HG03520 (cell line): ENCODE results near the gene TFR2.
"Not testable (repeated sequence)": the region's sequence is repeated elsewhere in the genome, so short reads cannot be mapped to it uniquely, and the experiment has no call there.

Experiments
- ATAC-seq: cut with Tn5 transposase; IDR thresholded peaks from one replicate; pipeline ENCODE4 v1.9.1; 2021; ENCODE audit warnings: mild to moderate bottlenecking, moderate library complexity; ENCODE audit not compliant: unreplicated experiment

Gene TFR2

GRCh38 chr7:100678291-100678984 is 37.1 kb upstream of the TFR2 start:
- ATAC-seq = no peak

DNA sequence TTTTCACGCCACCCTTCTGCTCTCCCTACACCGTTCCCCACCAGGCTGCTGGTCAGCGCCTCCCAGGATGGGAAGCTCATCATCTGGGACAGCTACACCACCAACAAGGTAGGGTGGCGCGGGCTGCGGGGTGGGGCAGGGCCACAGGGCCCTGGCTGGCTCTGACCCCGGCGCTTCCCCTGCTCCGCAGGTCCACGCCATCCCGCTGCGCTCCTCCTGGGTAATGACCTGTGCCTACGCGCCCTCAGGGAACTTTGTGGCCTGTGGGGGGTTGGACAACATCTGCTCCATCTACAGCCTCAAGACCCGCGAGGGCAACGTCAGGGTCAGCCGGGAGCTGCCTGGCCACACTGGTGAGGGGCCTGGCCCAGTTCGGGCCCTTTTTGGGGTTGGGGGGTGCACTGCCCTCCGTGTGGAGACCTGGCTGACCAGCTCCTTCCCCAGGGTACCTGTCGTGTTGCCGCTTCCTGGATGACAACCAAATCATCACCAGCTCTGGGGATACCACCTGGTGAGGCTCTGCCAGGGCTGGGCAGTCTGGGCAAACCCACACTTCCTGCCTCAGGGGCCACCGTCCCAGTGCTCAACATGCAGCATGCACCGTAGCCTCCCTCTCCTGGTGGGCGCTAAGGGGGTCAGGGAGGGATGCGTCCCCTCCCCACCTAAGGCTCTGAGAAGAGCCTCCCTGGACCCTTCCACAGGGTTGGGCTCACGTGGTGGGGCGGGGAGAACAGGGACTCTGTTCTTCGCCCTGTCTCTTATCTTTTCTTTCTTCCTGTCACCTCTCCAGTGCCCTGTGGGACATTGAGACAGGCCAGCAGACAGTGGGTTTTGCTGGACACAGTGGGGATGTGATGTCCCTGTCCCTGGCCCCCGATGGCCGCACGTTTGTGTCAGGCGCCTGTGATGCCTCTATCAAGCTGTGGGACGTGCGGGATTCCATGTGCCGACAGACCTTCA is 36.2 kb upstream of the TFR2 start:
- no peak for ATAC-seq

DNA sequence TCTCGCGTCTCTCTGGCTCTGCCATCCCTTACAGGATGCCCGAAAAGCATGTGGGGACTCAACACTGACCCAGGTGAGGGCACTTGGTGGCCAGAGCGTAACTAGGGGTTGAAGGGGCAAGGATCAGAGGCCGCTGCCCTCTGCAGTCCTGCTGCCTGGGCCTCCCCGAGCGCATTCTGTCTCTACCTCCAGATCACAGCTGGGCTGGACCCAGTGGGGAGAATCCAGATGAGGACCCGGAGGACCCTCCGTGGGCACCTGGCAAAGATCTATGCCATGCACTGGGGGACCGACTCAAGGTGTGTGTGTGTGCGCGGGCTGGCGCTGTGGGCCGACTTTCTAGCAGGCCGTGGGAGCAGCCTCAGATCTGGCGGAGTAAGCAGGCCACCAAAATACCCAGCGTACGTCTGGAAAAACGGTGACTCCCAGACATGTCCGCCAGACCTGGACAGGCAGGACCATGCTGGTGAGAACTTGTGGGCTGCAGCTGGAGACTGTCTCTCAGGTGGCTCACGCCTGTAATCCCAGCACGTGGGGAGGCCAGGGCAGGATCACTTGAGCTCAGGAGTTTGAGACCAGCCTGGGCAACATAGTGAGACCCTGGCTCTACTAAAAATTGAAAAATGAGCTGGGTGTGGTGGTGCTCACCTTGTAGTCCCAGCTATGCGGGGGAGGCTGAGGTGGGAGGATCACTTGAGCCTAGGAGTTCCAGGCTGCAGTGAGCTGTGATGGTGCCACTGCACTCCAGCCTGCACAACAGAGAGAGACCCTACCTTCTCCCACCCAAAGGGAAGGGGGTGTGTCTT is 35.4 kb upstream of the TFR2 start:
- ATAC-seq = no peak

GRCh38 chr7:100675581-100676350 is 34.4 kb upstream of the TFR2 start:
- ATAC-seq = peak; percentile 26

GRCh38 chr7:100675105-100675451 is 33.7 kb upstream of the TFR2 start:
- ATAC-seq = no peak

DNA sequence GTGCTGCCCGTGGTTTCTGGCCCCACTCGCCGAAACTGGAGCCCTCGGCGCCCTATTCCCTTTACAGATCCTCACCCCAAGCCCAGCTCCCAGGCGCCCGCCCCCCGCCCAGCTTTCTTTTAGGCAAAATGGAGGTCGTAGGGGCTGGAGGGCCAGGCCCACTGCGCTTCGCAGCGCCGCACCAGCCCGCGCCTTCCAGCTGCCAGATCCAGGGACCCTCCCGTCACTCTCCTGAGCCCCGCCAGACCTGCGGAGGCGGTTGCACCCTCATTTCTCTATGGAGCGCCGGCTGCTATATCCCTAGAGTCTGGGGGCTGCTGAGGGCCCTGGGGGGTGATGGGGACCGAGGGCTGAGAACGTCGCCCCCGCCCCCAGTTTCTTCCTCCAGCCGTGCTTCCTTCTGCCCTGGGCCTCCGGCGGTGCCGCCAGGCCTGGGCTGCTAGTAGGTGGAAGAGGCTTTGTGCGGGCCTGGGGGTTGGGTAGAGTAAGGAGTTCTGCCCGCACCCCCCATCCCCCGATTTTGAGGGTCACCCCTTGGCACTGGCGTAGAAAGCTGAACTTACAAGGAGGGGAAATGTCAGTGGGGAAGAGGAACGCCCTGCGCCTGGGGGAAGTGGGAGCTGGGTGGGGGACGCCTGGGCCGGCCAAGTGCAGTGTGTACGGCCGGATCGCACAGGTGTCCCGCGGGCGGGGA is 33.2 kb upstream of the TFR2 start:
- no peak for ATAC-seq

GRCh38 chr7:100673942-100674410 is 32.6 kb upstream of the TFR2 start:
- no peak for ATAC-seq

DNA sequence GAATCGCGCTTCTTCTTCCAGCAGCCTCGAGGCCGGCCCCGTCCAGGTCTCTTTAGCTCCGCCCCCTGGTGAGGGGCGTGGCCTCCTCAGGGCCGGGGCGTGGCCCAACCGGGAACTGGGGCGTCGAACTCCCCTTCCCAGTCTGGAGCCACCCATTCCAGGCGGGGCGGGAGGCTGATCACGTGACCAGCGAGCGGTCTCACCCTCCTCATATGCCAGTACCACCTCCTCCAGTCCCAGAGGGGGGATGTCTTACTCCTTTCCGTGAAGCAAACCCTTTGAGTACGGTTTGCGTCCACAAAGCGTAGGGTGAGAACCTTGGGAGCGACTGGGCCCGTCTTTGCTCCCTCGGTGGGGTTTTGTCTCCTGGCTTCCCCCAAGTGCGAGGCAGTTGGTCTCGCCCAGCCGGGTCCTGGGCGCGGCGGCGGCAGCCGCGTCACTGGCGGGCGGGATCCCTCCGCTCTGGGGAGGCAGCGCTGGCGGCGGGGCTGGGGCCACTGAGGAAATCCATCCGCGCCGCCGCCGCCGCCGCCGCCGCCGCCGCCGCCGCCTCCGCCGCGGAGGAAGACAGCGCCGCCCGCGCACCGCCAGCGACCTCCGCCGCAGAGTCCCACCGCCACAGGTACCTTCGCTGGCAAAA is 32.1 kb upstream of the TFR2 start, which contains the start of gene GNB2:
TSS of gene GNB2 (plus strand) at position 439 of the 640 bp plus-strand sequence. CDS start 2,526 bp downstream, outside the sequence.
- ATAC-seq = peak; percentile 46

DNA sequence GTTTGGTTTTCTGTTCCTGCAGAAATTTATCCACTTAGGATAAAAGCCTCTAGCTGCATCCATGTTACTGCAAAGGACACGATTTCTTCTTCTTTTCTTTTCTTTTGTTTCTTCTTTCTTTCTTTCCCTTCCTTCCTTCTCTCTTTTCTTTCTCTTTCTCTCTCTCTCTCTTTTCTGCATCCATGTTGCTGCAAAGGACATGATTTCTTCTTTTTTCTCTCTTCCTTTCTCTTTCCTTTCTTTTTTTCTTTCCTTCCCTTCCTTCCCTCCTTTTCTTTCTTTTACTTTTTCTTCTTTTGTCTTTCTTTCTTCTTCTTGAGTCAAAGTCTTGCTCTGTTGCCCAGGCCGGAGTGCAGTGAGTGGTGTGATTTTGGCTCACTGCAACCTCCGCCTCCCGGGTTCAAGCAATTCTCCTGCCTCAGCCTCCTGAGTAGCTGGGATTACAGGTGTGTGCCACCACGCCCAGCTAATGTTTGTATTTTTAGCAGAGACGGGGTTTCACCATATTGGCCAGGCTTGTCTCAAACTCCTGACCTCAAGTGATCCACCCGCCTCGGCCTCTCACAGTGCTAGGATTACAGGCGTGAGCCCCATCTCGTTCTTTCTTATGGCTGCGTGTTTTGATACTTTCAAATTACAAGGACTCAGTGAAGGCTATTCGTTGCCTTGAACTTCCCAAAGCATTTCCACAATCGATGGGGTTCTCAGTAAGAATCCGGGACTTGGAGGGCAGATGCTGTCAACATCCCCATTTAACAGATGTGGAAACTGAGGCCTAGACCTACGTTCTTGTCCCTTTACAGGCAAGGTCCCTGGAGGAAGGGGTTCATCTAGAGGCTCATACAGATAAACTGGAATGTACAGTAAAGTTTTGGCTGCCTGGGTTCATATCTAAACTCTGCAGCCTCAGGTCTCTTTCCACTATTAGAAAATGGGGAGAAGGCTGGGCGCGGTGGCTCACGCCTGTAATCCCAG is 30.3 kb upstream of the TFR2 start:
- no peak for ATAC-seq

DNA sequence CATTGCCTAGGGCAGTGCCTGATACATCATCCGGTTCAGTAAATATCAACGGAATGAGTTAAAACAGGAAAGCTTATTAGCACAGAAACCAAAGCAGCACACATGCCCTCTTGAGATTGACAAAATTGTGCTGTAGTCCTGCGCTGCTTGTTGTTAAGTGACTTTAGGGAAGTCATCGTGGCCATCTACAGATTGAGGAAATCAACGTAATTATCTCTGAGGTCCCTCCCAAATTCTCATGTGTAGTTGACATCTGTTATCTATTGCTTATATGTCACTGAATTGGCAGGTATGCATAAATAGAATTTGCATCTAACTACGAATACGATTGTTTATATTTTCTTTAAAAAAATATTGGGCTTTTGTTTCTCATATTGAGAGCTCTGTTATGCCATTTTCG is 28.7 kb upstream of the TFR2 start:
- no peak for ATAC-seq

- ATAC-seq = not testable (repeated sequence)
These were observed 27.8 kb upstream of the TFR2 start for GRCh38 chr7:100669106-100669505.

DNA sequence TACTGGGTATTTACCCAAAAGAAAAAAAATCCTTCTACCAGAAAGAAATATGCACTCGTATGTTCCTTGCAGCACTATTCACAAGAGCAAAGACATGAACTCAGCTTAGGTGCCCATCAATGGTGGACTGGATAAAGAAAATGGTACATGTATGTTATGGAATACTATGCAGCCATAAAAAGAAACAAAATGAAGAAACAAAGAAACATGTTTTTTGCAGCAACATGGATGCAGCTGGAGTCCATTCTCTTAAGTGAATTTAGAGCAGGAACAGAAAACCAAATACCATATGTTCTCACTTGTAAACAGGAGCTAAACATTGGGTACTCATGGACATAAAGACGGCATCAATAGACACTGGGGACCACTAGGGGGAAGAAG is 26.7 kb upstream of the TFR2 start:
- no peak for ATAC-seq

DNA sequence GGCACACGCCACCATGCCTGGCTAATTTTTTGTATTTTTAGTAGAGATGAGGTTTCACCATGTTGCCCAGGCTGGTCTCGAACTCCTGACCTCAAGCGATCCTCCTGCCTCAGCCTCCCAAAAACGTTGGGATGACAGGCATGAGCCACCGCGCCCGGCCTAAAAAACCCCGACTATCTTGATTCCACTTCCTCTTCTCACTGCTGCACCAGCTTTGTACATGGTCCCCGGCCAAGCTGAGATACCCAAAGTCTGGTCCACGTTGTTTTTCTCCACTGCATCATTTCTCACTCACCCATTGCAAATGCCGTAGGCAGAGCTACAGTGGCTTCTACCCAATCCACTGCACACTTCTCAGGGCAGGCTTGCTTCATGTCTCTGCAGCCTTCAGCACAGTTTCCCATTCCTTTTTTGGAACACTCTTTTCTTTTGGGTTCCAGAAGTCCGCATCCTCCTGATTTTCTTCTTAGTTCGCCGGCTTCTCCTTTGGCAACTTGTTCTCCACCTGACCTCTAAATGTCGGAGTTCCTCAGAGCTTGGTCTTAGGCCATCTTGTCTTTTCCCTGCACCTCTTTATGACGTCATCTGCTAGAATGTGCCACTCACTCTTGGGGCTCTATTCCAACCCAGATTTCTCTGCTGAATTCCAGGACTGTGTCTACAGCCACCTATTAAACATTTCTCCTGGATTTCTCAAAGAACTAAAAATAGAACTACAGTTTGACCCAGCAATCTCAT is 26.1 kb upstream of the TFR2 start:
- no peak for ATAC-seq

- no peak for ATAC-seq
These were observed 23.9 kb upstream of the TFR2 start for GRCh38 chr7:100665168-100665726.

- not testable (repeated sequence) for ATAC-seq
These were observed 20.9 kb upstream of the TFR2 start for GRCh38 chr7:100662194-100662776.

DNA sequence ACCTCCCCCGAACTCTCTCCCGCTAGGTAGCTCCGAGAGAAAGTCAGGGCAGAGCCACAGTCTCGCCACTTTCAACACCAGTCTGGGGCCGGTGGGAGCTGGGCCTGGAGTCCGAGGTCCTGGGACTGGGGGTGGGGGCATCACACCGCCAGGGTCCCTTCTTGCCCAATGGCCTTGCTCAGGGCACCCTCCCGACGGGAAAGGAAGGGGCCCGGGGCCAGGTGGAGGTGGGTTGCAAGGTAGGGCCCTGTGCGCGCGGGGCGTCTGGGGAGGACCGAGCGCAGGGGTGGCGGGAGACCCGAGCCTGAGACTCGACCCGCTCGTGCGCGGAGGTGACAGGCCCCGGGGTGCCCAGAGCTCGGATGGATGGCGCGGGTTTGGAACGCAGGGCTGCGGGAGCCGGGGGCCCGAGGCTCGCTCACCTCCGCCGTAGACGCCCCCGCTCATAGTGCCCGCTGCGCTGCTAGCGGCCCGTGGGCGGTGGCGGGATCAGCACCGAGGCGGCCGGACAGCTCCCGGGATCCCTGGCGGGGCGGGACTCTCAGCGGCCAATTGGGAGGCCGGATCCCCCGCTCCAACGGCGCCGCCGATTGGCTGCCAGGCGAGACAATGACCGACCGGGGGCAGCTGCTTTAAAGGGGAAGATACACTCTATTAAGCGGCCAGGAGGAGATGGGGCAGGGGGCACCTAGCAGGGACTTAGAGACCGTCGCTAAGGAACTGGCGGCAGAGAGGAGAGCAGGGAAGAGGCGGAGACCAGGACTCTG is 14.7 kb upstream of the TFR2 start, which contains the start of gene ACTL6B:
TSS of gene ACTL6B (minus strand) at position 541 of the 767 bp plus-strand sequence. CDS start at position 447, 94 bp downstream.
- no peak for ATAC-seq
